Uterus (tissue), 4 donors: ENCODE results near the gene AK5. TPM values are rescaled to one million over a fixed set of nuclear protein-coding genes. Genes with fewer than 3 reads are reported as not detected.

Source experiments
- DNase-seq, 2 donors: peaks; one replicate each; pipeline ENCODE4 v3.0.0-alpha.2; 2019 to 2020
- H3K27ac ChIP-seq, 2 donors: fragments of 200-600 bp; sonication (generic); 1 replicate in 1 of 2; 2 replicates in 1 of 2; pipeline ENCODE4 v1.5.1; 2016 to 2018
- H3K27me3 ChIP-seq, 2 donors: fragments of 200-600 bp; sonication (generic); one replicate each; pipeline ENCODE4 v1.5.1; 2018 to 2019; ENCODE audit warnings: control low read depth in 1 of 2
- H3K36me3 ChIP-seq, 2 donors: fragments of 200-600 bp; sonication (generic); one replicate each; pipeline ENCODE4 v1.5.1; 2019; ENCODE audit warnings: control low read depth in 1 of 2
- H3K4me1 ChIP-seq, 2 donors: fragments of 200-600 bp; sonication (generic); one replicate each; pipeline ENCODE4 v1.5.1; 2018 to 2019; ENCODE audit warnings: control low read depth in 1 of 2
- H3K4me3 ChIP-seq, 2 donors: fragments of 200-600 bp; sonication (generic); 1 replicate in 1 of 2; 2 replicates in 1 of 2; pipeline ENCODE4 v1.5.1; 2018 to 2019; ENCODE audit warnings: mild to moderate bottlenecking in 1 of 2
- H3K9me3 ChIP-seq, 2 donors: fragments of 200-600 bp; sonication (generic); one replicate each; pipeline ENCODE4 v1.5.1; 2019; ENCODE audit warnings: control low read depth in 1 of 2
- CTCF ChIP-seq, 4 experiments: fragments of 200-600 bp in 2 of 4; fragments of 450-650 bp in 2 of 4; sonication (generic) in 2 of 4; IDR thresholded peaks; one replicate each; pipeline ENCODE4 v1.5.1; 2016 to 2019; ENCODE audit warnings: antibody characterized with exemption in 4 of 4, mild to moderate bottlenecking in 2 of 4, moderate library complexity in 1 of 4
- POLR2A ChIP-seq, 2 donors: fragments of 450-650 bp; IDR thresholded peaks; one replicate each; pipeline ENCODE4 v1.6.1; 2016; ENCODE audit warnings: antibody characterized with exemption in 2 of 2, mild to moderate bottlenecking in 1 of 2, moderate library complexity in 1 of 2
- intact Hi-C: fragments of 100-400 bp; cut with DNase I; formaldehyde crosslinking; loops from one replicate; pipeline ENCODE4 v1.15.1; 2023; ENCODE audit warnings: low total_unique reads
- total RNA-seq, 4 donors: library from RNA; depleted of rRNA in 3 of 4; stranded (reverse); fragments of >200 nt in 3 of 4; gene quantifications; one replicate each; pipeline versions ENCODE4 v1.1.0 to v1.2.4, GENCODE V29; 2014 to 2023
- donor health status: DM: yes; HTN: yes; CAD: no.

Gene AK5
- total RNA-seq, 4 donors from 2014 or later, result 0.88 to 4.6 TPM; not detected in 2

GRCh38 chr1:77336729-77337128, 54.9 kb downstream of the AK5 start:
- Histone ChIP-seq H3K4me1 (no peaks in the 10 kb centered on the region), H3K27ac (no peak overlapping the region), H3K36me3 (no peaks in the 10 kb centered on the region), H3K9me3 (no peaks in the 10 kb centered on the region), H3K27me3 (no peaks in the 10 kb centered on the region), H3K4me3 (no peak overlapping the region)
- TF ChIP-seq POLR2A (IDR thresholded peaks at IDR 0.05) (no peak), CTCF (IDR thresholded peaks at IDR 0.05) (no peak)
- intact Hi-C loops, result no loop called here
- no peak for DNase-seq

GRCh38 chr1:77339326-77339725, 57.5 kb downstream of the AK5 start:
- H3K27me3 ChIP-seq, result no peaks in the 10 kb centered on the region
- no peak overlapping the region for H3K27ac ChIP-seq
- H3K4me3 ChIP-seq, result no peak overlapping the region
- no peak for DNase-seq
- TF ChIP-seq POLR2A (IDR thresholded peaks at IDR 0.05) (no peak), CTCF (IDR thresholded peaks at IDR 0.05) (no peak)
- H3K9me3 ChIP-seq, result no peaks in the 10 kb centered on the region
- intact Hi-C loops, result no loop called here
- no peaks in the 10 kb centered on the region for H3K4me1 ChIP-seq
- no peaks in the 10 kb centered on the region for H3K36me3 ChIP-seq

- Histone ChIP-seq H3K4me3 (no peak overlapping the region), H3K4me1 (no peaks in the 10 kb centered on the region), H3K27me3 (no peaks in the 10 kb centered on the region), H3K27ac (no peak overlapping the region), H3K9me3 (no peaks in the 10 kb centered on the region), H3K36me3 (no peaks in the 10 kb centered on the region)
- TF ChIP-seq POLR2A (IDR thresholded peaks at IDR 0.05), result no peak
- no peak for TF ChIP-seq CTCF (IDR thresholded peaks at IDR 0.05)
- intact Hi-C loops, result no loop called here
- DNase-seq, result no peak
These were observed 59.4 kb downstream of the AK5 start for GRCh38 chr1:77341195-77341594.

GRCh38 chr1:77342745-77343144, 60.9 kb downstream of the AK5 start:
- Histone ChIP-seq H3K9me3 (no peaks in the 10 kb centered on the region), H3K4me1 (no peaks in the 10 kb centered on the region), H3K27me3 (no peaks in the 10 kb centered on the region), H3K36me3 (no peaks in the 10 kb centered on the region), H3K27ac (no peak overlapping the region), H3K4me3 (no peak overlapping the region)
- no peak for DNase-seq
- TF ChIP-seq POLR2A (IDR thresholded peaks at IDR 0.05), result no peak
- no peak for TF ChIP-seq CTCF (IDR thresholded peaks at IDR 0.05)
- intact Hi-C loops, result no loop called here

GRCh38 chr1:77347646-77348045, 65.8 kb downstream of the AK5 start:
- Histone ChIP-seq H3K36me3 (no peaks in the 10 kb centered on the region), H3K27me3 (no peaks in the 10 kb centered on the region), H3K27ac (no peak overlapping the region), H3K4me1 (no peaks in the 10 kb centered on the region), H3K4me3 (no peak overlapping the region), H3K9me3 (no peaks in the 10 kb centered on the region)
- TF ChIP-seq POLR2A (IDR thresholded peaks at IDR 0.05), result no peak
- TF ChIP-seq CTCF (IDR thresholded peaks at IDR 0.05), result no peak
- DNase-seq, result no peak
- intact Hi-C loops, result no loop called here
